Left ventricle myocardium inferior (tissue), 1 donor: ENCODE data around the gene TULP4. TPM values are rescaled to one million over a fixed set of nuclear protein-coding genes. Genes with fewer than 3 reads are reported as not detected.

ENCODE experiments used
- DNase-seq: peaks from one replicate; pipeline ENCODE4 v3.0.0-alpha.2; 2020
- H3K27ac ChIP-seq: fragments of 200-600 bp; replicated peaks from 2 replicates; pipeline ENCODE4 v1.8.0; 2021
- H3K27me3 ChIP-seq: fragments of 200-600 bp; 2 replicates; pipeline ENCODE4 v1.8.0; 2021; ENCODE audit warnings: low read depth
- H3K36me3 ChIP-seq: fragments of 200-600 bp; 2 replicates; pipeline ENCODE4 v1.8.0; 2021
- H3K4me1 ChIP-seq: fragments of 200-600 bp; 2 replicates; pipeline ENCODE4 v1.8.0; 2021
- H3K4me3 ChIP-seq: fragments of 200-600 bp; 2 replicates; pipeline ENCODE4 v1.8.0; 2021; ENCODE audit warnings: mild to moderate bottlenecking, moderate library complexity
- H3K9me3 ChIP-seq: fragments of 200-600 bp; replicated peaks from 2 replicates; pipeline ENCODE4 v1.8.0; 2021
- intact Hi-C: fragments of 100-400 bp; cut with micrococcal nuclease; formaldehyde crosslinking; loops from one replicate; pipeline ENCODE4 v1.11.0; 2022
- total RNA-seq: library from RNA; stranded (reverse); fragmentation: NEBNext Ultra II Directional; extraction: Animal tissue kit (Norgen Biotek cat#: 25700); gene quantifications from one replicate; pipeline ENCODE4 v1.2.1, GENCODE V29; 2021
- TF ChIP-seq, protein P1 (sequence below): fragments of 200-600 bp; IDR thresholded peaks from 2 replicates; pipeline ENCODE4 v1.8.0; 2021; ENCODE audit warnings: antibody characterized with exemption, mild to moderate bottlenecking, borderline replicate concordance
- donor health status: DM: no; HTN: yes; CAD: no; lungs with severe emphysema.

The TULP4 gene
- total RNA-seq, 1 donor from 2014 or later, result 111 TPM

DNA sequence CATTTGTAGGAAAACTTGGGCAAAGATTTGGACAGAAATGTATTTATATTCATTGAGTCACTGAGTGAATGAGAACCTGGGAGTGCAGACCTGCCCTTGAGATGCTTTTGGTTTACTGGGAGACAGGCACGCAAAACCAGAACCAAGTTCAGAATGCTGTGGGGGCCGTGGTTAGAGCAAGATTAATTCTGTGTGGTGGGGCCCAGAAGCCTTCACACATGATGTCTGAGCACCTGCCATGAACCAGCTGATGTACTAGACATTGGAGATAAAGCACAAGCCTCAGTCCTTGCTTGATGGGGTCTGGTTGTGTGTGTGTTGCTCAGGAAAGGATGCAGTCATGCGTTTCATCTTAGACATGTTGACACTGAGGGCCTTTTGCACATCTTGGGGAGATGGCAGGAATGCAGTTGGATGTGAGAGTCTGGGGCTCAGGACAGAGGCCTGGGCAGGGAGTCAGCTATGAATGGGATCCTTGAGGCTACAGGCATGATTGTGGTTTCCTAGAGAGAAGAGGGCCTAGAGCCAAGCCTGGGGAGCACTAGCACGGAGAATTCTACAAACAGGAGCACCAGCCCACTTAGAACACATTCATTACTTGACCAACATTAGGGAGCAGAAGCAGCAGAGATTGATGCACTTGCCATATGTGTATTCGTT, 133.3 kb downstream of the TULP4 start:
- H3K9me3 ChIP-seq, result no peaks in the 10 kb centered on the region
- peaks cover 3% of the 10 kb centered on the region for H3K36me3 ChIP-seq
- H3K27ac ChIP-seq, result no peak overlapping the region
- TF ChIP-seq, protein P1, sequence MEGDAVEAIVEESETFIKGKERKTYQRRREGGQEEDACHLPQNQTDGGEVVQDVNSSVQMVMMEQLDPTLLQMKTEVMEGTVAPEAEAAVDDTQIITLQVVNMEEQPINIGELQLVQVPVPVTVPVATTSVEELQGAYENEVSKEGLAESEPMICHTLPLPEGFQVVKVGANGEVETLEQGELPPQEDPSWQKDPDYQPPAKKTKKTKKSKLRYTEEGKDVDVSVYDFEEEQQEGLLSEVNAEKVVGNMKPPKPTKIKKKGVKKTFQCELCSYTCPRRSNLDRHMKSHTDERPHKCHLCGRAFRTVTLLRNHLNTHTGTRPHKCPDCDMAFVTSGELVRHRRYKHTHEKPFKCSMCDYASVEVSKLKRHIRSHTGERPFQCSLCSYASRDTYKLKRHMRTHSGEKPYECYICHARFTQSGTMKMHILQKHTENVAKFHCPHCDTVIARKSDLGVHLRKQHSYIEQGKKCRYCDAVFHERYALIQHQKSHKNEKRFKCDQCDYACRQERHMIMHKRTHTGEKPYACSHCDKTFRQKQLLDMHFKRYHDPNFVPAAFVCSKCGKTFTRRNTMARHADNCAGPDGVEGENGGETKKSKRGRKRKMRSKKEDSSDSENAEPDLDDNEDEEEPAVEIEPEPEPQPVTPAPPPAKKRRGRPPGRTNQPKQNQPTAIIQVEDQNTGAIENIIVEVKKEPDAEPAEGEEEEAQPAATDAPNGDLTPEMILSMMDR, result no peak
- H3K4me1 ChIP-seq, result peaks cover 15% of the 10 kb centered on the region
- no peak for DNase-seq
- H3K27me3 ChIP-seq, result no peaks in the 10 kb centered on the region
- intact Hi-C loops, result no loop called here
- H3K4me3 ChIP-seq, result no peak overlapping the region

DNA sequence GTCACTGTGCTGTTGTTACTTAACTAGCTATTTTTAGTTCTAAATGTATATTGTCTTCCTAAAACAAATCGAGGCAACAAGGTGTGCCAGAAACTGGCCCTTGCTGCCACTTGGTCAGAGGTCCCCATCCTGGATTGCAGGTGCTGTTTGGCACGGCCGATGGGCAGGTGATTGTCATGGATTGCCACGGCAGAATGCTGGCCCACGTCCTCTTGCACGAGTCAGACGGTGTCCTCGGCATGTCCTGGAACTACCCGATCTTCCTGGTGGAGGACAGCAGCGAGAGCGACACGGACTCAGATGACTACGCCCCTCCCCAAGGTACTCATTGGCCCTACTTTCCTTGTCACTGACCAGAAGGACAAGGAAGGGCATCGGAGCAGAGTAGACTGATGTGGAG, 136.6 kb downstream of the TULP4 start:
- intact Hi-C loops, result no loop called here
- TF ChIP-seq, protein P1, result no peak
- no peak for DNase-seq
- H3K9me3 ChIP-seq, result no peaks in the 10 kb centered on the region
- H3K27ac ChIP-seq, result no peak overlapping the region
- peaks cover 19% of the 10 kb centered on the region for H3K36me3 ChIP-seq
- H3K27me3 ChIP-seq, result no peaks in the 10 kb centered on the region
- H3K4me1 ChIP-seq, result no peaks in the 10 kb centered on the region
- H3K4me3 ChIP-seq, result no peak overlapping the region

DNA sequence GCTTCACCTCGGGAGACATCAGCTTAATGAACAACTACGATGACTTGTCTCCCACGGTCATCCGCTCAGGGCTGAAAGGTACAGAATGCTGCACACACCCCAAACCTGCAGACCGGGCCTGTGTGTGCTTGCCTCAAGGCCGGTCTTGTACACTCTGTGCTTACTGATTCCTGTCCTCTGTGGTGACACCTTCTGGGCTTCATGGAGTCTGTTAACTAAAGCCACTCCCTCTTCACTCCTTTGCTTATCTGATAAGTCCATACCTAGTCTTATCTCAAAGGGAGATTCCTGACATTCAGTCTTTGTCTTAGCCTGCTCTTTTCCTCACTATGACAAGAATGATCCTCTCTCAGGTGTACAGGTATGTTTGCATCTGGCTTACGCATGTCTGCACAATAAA, 139.9 kb downstream of the TULP4 start:
- intact Hi-C loops, result no loop called here
- no peaks in the 10 kb centered on the region for H3K4me1 ChIP-seq
- TF ChIP-seq, protein P1, result no peak
- no peak overlapping the region for H3K27ac ChIP-seq
- no peaks in the 10 kb centered on the region for H3K9me3 ChIP-seq
- H3K4me3 ChIP-seq, result no peak overlapping the region
- no peaks in the 10 kb centered on the region for H3K27me3 ChIP-seq
- no peak for DNase-seq
- H3K36me3 ChIP-seq, result peaks cover 22% of the 10 kb centered on the region

DNA sequence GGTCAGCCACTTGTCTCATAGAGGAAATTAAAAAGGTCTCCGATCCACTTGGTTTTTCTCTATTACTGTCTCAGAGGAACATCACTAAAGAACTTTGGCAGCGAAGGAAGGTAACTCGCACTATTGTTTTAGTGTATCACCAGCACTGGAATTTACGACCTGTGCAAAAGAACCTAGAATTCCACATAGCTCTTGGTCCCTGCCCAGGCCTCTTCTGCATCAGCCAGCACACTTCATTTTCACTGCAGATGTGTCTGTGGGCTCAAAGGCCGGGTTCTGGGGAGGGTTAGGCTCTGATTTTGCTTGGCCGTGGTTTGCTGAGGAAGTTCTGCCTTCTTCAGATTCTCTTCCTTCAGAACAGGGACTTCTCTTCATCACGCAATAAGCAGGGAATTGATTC, 144.9 kb downstream of the TULP4 start:
- intact Hi-C loops, result no loop called here
- H3K27ac ChIP-seq, result no peak overlapping the region
- H3K36me3 ChIP-seq, result peaks cover 36% of the 10 kb centered on the region

DNA sequence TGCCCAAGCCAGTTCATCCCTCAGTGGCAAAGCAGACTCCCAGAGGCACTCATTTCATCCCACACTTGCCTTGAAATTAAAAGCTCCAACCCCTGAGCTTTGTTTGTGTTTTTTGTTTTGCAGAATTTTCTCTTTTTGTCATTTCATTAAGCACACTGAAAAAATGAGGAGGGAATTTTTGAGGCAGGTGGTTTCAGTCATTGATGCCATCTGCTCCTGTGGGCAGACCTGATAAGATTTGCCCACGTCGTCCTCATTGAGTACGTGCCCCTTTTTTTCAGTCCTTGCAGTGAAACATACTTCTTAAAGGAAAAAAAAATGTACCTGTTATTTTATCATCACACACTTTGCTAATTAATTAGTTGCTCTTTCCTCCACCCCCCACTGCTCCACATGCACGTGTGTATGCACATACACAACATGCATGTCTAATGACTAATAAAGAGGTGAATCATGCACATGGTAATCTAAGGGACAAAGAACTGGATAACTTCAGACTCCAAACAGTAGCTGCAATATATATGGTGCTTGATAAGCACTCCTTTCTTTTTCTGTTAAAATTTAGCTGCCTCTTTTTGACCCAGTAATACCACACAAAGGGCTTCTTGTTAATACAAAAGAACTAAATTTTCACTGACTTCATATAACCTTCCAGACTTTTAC, 145.5 kb downstream of the TULP4 start:
- TF ChIP-seq, protein P1, result no peak
- Histone ChIP-seq H3K27me3 (no peaks in the 10 kb centered on the region), H3K36me3 (peaks cover 34% of the 10 kb centered on the region), H3K27ac (no peak overlapping the region), H3K9me3 (no peaks in the 10 kb centered on the region), H3K4me3 (no peak overlapping the region), H3K4me1 (no peaks in the 10 kb centered on the region)
- DNase-seq, result no peak
- intact Hi-C loops, result no loop called here

More for the DNA sequence above, 144.9 kb downstream of the TULP4 start:
- no peaks in the 10 kb centered on the region for H3K9me3 ChIP-seq
- TF ChIP-seq, protein P1, result no peak
- DNase-seq, result no peak
- no peaks in the 10 kb centered on the region for H3K4me1 ChIP-seq
- H3K4me3 ChIP-seq, result no peak overlapping the region
- H3K27me3 ChIP-seq, result no peaks in the 10 kb centered on the region
